ENCODE data around the gene PHACTR4.
"Not testable (repeated sequence)": the region's sequence is repeated elsewhere in the genome, so short reads cannot be mapped to it uniquely, and the experiment has no call there.

Gene PHACTR4

DNA sequence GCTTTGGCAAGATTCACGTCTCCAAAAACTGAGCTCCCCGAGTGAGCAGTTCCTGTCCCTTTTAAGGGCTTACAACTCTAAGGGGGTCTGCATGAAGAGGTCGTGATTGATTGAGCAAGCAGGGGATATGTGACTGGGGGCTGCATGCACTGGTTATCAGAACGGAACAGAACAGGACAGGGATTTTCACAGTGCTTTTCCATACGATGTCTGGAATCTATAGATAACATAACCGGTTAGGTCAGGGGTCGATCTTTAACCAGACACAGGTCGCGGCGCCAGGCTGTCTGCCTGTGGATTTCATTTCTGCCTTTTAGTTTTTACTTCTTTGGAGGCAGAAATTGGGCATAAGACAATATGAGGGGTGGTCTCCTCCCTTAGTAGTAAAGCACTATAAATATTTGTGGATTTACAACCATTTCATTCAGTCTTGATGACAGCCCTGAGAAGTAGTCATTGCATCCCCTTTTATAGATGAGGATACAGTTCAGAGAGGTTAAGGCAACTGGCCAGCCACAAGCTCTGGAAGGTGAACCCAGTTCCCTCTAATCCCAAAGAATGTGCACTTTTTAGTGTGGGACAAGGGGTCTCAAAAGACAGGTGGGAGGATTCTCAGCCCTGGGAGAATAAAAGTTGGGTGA is 155.6 kb downstream of the PHACTR4 start:
- DNase-seq, result not testable (repeated sequence)

DNA sequence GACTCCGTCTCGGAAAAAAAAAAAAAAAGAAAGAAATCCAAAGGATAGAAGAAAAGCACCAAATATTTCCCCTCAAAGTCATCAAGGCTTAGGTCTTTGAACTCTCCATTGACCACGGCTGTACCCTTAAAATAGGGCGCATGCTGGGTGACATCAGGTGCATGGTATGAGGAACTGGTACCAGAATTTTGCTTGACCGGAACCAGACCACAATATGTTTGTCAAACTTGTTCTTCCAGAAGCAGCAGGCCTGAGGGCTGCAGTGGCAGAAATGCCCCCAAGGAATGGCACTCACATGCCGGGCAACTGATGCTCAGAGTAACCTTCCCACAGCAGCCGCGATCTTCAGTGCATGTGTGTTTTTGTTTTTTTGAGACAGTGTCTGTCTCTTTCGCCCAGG is 157.3 kb downstream of the PHACTR4 start:
- DNase-seq, result no peak

DNA sequence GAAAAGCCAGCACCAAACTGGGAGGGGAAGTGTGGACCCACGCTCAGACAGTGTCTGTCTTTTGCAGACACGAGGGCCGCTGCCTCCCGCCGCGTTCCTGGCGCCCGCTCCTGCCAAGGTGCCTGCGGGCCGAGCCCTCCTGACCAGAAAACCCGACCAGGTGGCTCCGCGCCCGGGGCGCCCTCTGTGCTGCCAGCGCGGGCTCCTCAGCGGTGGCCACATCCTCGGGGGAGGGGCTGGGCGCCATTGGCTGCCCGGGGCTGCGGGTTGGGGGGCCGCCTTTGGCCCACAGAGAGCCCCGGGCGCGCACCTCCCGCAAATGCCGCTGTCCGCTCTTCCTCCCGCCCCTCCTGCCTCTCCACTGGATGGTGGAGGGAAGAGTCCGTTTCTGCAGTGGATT is 160.9 kb downstream of the PHACTR4 start:
- DNase-seq, result no peak

DNA sequence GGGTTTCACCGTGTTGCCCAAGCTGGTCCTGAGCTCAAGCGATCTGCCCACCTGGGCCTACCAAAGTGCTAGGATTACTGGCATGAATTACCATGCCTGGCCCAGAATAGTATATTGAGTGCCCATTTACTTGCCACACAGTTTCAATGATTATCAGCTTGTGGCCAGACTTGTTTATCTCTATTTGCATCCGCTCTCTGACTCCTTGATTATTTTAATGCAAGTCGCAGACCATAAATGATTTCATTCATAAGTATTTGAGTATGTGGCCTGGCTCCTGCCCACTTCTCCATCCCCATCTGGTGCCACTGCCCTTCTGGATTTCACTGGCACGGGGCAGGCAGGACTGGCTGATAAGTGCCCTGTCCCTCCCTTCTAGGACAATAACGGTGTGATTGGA is 165.1 kb downstream of the PHACTR4 start:
- DNase-seq, result no peak

DNA sequence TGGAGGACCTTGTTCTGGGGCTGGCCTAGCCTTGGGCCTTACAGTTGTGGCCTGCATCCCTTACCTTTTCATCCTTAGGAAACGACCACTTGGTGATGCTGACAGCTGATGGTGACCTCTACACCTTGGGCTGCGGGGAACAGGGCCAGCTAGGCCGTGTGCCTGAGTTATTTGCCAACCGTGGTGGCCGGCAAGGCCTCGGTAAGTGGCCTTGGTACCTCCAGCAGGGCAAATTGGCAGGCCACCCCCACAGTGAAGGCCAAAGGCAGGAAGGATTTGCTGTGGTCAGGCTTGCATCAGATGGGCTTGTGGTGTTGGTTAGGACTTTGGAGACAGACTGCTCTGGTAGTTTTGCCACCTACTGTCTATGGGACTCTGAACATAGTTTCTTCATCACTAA is 165.6 kb downstream of the PHACTR4 start:
- no peak for DNase-seq

DNA sequence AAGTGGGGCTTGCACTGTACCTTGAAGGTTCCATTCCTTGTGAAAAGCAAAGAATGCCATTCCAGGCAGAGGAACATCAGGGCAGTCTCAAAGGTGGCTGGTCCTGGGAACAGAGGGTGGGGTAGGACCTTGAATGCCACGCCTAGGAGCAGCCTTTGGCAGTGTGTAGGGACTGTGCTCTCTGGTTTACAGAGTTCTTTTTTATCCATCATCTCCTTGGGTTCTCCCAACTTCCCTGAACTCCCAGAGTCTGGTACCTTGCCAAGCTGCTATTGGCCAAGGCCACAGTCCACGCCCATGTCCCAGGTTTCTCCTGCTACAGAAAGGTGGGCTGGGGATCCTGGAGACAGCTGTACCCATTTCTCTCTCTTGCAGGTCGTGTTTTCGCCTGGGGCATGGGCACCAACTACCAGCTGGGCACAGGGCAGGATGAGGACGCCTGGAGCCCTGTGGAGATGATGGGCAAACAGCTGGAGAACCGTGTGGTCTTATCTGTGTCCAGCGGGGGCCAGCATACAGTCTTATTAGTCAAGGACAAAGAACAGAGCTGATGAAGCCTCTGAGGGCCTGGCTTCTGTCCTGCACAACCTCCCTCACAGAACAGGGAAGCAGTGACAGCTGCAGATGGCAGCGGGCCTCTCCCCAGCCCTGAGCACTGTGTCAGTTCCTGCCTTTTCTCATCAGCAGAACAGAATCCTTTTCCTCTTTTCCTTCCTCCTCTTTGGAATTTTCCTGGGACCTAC is 168.1 kb downstream of the PHACTR4 start:
- DNase-seq, result no peak

DNA sequence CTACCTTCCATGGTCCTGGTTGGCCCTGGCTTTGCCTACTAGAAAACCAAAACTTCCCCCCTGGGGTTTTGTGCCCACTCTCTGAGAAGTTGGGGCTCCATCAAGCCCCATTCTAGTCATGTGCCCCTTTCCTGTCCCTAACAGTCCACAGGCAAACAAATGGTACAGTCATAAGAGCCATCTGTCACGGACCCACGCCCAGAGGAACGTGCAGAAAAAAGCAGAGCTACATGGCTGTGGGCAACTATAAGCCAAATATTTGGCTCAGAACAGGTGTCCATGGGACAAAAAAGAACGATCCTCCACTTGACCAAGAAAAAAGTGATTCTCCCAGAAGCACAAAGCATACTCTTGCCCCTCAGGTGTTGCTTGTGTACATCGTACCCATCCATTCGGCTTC is 168.7 kb downstream of the PHACTR4 start:
- no peak for DNase-seq

DNA sequence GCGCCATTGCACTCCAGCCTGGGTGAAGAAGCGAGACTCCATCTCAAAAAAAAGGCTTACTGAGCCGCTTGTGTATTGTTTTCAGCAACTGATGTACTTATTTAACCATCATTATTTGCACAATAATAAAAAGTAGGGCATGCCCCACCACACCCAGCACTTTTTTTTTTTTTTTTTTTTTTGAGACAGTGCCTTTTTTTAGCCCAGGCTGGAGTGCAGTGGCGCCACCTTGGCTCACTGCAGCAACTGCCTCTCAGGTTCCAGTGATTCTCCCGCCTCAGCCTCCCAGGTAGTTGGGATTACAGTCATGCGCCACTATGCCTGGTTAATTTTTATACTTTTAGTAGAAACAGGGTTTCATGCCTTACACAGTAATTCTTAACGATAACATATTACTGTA is 171.1 kb downstream of the PHACTR4 start:
- no peak for DNase-seq

DNA sequence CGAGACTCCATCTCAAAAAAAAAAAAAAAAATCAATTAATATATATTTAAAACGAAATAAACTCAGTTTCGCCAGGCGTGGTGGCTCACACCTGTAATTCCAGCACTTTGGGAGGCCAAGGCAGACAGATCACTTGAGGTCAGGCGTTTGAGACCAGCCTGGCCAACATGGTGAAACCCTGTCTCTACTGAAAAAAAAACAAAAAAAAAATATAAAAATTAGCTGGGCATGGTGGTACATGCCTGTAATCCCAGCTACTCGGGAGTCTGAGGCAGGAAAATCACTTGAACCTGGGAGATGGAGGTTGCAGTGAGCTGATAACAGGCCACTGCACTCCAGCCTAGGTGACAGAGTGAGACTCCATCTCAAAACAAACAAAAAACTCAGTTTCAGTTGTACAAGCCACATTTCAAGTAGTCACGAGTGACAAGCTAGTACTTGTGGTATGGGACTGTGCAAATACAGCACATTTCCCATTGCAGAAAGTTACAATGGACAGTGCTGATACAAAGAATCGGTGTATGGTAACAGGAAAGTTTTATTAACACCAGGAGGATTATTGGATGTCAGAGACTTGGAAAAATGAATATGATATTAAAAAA is 172.0 kb downstream of the PHACTR4 start:
- not testable (repeated sequence) for DNase-seq

DNA sequence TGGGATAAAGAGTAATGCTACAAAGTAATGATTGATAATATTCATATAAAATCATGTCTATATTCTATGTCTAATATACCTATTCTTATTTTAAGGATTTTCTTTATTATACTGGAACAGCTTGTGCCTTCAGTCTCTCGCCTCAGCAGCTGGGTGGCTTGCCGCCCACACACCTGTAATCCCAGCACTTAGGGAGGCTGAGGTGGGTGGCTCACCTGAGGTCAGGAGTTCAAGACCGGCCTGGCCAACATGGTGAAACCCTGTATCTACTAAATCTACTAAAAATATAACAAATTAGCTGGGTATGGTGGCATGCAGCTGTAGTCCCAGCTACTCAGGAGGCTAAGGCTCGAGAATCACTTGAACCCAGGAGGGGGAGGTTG is 175.7 kb downstream of the PHACTR4 start:
- no peak for DNase-seq

DNA sequence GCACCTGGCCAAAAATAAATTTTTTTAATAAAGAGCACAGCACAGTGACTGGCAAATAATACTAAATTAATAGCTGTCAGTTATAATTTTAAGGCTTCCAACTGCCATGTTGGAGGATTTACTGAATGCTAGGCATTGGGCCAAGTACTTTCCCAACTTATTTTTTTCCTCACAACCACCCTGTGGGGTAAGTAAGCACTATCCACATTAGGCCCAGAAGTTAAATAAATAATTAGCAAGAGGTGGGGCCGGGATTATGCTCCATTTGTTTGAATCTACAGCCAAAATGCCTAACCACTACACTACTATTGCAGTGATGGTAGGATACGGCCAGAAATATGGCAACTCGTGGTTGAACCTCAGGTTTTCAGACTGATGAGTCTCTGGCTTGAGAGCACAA is 178.8 kb downstream of the PHACTR4 start:
- DNase-seq, result no peak

Measured in suppressor macrophage treated with lipopolysaccharide for 1 hour (primary cell).